GM23248 (cell line): ENCODE data around the gene ERBB4.

ENCODE experiments used
- EZH2 ChIP-seq: fragments of 200-600 bp; sonication (generic); IDR thresholded peaks from 2 replicates; pipeline ENCODE4 v1.6.1; 2018; ENCODE audit warnings: antibody characterized with exemption, mild to moderate bottlenecking; ENCODE audit not compliant: insufficient read depth, poor library complexity, severe bottlenecking
- EZH2phosphoT487 ChIP-seq: fragments of 200-600 bp; sonication (generic); IDR thresholded peaks from 2 replicates; pipeline ENCODE4 v1.6.1; 2018; ENCODE audit warnings: antibody characterized with exemption, moderate library complexity, mild to moderate bottlenecking, low read depth; ENCODE audit not compliant: insufficient read depth

DNA sequence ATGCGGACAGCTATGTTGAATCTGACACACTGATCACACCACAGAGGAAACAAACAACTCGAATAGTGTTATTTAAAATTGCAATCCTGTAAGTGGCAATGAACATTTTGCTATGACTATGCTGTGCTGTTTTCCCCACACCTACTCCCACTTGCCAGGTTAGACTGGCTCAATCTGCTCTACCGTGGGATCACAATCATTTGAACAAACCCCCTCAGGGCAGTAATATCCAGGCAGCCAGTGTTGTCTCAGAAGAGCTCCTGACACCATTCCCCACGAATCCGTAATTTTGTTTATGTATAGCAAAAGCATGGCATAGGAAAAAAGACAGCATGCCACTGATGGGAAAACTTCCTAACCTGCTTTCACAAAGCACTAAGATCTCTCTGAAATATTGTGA lies 284.3 kb downstream of the ERBB4 start:
- TF ChIP-seq EZH2phosphoT487, result no peak
- TF ChIP-seq EZH2, result no peak
